Muscle of arm (tissue), 12 donors: ENCODE results near the gene RANBP3L. TPM values are rescaled to one million over a fixed set of nuclear protein-coding genes. Genes with fewer than 3 reads are reported as not detected.

ENCODE experiments used
- DNase-seq: peaks from one replicate; pipeline ENCODE4 v3.0.0-alpha.2; 2013
- polyA plus RNA-seq, 12 donors: library from polyadenylated mRNA; unstranded; fragments of 120-200 nt; gene quantifications; one replicate each; pipeline ENCODE4 v1.2.1, GENCODE V29; 2013; ENCODE audit not compliant: insufficient read length in 12 of 12

Gene RANBP3L
- polyA plus RNA-seq, 12 donors, result 0.22 to 0.86 (median 0.53) TPM; not detected in 2

DNA sequence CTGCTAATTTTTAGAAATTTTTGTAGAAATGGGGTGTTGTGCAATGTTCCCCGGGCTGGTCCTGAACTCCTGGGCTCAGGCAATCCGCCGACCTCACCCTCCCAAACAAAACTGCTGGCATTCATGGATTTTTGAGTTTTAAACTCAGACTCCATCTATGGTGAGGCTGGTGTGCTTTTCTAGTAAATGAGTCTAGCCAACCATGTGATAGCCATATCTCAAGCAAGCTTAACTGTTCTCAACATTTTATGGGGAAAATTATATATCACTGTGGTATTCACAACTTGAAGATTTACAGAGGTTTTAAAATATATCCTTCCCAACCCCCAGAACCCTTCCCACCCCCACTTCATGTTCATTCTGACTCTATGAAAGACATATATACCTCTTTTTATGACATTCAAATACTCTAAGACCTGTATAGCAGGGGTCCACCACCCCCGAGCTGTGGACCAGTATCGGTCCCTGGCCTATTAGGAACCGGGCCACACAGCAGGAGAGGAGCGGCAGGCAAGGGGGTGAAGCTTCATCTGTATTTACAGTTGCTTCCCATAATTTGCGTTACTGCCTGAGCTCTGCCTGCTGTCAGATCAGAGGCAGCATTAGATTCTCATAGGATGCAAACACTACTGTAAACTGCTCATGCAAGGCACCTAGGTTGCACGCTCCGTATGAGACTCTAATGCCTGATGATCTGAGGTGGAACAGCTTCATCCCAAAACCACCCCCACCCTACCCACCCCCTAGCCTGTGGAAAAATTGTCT is 55.5 kb downstream of the RANBP3L start:
- no peak for DNase-seq

- no peak for DNase-seq
Measured at GRCh38 chr5:36244076-36244475, 57.6 kb downstream of the RANBP3L start.

DNA sequence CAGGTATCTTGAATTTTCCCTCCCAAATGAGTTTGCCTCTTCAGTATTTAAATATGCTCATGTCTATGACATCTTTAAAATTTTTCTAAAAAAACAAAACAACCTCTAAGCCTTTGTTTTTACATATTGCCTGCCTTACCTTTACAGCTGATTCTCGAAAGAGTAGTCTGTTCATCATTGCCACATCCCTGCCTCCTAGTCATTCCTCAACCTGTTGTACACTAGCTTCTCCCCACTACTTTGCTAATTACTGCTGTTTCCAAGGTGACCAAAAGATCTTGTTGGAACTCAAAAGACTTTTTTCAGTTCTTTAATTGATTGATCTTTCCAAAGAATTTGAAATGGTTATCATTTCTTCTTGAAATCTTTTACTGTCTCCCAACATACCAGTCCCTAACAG is 58.0 kb downstream of the RANBP3L start:
- DNase-seq, result no peak

DNA sequence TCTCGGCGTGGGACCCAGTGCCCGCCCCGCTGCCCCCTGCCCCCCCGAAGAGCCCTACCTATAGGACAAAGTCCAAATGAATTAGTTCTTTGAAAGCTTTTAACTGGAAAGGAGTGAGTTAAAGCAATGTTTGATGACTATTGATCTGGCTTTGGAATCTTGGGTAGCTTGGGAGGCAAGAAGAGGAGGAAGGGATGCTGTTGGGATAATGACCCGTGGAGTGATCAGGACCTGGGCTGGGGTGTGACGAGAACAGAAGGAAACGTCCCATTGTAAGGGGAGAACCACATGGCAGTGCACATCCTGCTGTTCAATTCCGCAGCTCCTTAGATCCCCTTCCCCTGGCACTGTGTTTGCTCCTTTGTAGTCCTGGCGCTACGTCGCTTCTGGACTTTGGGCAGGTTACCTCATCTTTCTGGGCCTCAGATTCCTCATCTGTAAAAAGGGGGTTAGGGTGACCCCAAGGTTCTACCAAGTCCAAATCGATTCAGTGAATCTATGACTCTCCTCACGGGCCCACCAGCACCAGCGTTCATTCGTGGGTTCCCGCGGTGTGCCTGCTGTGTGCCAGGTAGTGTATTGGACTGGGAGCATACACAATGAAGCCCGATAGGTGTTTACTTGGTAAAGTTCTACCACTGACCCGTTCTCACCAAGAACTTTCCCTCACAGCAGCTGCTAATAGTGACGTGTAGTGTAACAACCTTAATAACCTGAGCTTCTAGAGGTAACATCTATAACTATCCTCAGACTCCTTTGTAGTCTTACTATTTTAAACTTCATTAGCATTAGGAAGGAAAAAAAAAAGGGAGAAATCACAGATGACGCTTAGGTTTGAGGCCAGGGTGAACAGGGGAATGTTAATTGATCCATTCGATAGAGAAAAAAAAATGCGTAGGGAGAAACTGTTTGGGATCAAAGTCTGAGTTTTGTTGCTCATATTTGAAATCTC is 58.9 kb downstream of the RANBP3L start:
- no peak for DNase-seq

GRCh38 chr5:36241631-36242533 is 59.8 kb downstream of the RANBP3L start, which contains the start of gene NADK2:
Gene NADK2 (minus strand): TSS chr5:36241925. CDS start chr5:36241798, 127 bp downstream.
- DNase-seq, result peak; percentile 98

DNA sequence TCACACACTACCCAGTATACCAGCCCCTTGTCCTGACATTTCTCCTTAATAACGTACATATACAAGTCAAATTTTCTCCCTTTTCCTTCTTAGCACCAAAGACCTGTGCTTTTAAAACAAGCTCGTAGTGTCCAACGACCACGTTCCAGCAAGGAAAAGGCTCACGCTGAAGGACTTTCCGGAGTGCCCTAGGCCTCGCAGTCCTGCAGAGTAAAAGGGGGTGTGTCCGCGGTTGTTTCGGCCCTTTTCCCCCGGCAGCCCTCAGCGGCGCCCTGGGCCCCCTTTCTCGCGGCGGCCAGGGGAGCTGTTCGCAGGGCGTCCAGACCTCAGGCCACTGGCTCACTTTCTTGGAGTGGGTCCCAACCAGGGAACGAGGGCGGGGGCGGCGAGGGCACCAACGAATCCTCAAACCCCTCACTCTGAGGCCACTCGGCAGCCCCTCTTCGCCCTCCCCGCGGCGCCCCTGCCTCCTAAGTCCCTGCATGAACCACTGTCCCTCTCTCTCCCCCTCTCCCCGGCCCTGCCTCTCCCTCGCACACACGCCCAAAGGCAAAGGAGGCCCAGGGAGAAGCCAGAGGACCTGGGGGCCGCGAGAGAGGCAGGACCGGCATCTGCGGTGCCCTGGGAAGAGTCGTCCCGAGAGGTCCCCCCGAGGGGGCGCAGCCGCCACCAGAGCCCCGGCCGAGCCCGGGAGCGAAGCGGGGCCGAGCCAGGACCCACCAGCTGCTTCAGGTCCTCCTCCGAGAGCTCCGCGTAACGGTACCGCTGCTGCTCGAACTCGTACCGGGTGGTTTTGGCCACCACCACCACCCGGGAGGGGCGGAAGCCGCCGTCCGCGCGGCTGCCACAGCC is 60.7 kb downstream of the RANBP3L start:
- peak; percentile 79 for DNase-seq

GRCh38 chr5:36239370-36240293 is 62.1 kb downstream of the RANBP3L start:
- no peak for DNase-seq

GRCh38 chr5:36238502-36239295 is 63.0 kb downstream of the RANBP3L start:
- DNase-seq, result no peak

DNA sequence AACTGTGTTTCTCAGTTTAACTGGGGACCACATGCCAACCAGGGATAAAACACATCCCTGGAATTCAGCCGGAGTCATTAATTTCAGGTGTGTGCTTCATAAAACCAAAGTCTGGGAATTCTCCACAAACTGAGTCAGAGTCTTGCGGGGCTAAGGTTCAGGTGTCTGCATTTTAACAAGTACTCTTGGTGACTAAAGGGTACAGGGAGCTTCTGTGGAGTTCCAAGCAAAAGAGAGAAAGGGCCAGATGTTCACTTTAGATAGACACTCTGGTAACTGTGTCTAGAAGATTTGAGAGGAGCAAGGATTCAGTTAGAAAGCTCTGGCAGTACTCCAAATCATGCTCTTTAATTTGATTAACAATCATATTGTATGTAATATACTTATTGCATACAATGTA is 64.0 kb downstream of the RANBP3L start:
- DNase-seq, result no peak

DNA sequence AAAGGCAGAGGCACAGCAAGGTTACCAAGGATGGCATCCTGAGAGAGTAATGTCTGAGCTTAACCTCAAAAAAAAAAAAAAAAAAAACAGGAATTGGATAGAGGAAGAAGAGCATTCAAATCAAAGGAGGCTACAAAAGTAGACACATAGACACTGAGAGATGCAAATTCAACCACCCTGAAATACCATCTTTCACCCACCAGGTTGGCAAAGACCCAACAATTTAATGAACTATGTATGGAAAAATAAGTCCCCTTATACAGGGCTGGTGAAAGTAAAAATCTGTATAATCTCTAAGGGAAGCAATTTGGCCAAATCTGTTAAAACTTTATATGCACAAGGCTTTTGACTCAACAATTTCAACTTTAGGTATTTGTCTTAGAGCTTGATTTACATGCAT is 64.9 kb downstream of the RANBP3L start:
- DNase-seq, result no peak

GRCh38 chr5:36232533-36232932 is 69.2 kb downstream of the RANBP3L start:
- no peak for DNase-seq

DNA sequence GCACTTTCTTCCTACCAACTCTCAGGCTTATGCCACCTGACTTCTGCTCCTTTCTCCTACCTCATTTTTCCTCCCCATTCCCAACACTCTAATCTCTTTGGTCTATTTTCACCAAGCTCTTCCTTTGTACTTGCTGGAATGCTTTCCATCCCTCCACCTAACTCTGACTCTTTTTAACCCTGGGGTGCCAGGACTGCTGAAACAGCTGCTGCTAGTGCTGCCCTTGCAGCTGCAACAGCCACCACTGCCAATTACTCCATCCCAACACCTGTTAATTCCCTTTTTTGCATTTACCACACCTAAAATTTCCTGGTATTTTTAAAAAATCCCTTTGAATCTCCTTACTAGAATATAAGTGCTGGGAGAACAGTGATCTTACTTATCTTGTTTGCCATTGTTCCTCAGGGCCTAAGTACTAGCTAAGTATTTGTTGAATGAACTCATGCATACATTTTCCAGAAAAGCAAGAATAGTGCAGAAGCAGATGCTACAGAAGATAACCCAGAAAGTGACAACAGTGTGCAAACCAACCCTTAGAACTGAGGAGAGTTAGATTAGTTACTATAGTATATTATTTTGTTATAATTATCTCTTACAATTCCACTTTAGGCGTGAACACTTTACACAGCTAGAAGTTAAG is 71.4 kb downstream of the RANBP3L start:
- DNase-seq, result no peak

GRCh38 chr5:36228505-36228904 is 73.2 kb downstream of the RANBP3L start:
- DNase-seq, result no peak

GRCh38 chr5:36227046-36227445 is 74.7 kb downstream of the RANBP3L start:
- no peak for DNase-seq

- DNase-seq, result no peak
Measured at GRCh38 chr5:36222620-36223019, 79.1 kb downstream of the RANBP3L start.

DNA sequence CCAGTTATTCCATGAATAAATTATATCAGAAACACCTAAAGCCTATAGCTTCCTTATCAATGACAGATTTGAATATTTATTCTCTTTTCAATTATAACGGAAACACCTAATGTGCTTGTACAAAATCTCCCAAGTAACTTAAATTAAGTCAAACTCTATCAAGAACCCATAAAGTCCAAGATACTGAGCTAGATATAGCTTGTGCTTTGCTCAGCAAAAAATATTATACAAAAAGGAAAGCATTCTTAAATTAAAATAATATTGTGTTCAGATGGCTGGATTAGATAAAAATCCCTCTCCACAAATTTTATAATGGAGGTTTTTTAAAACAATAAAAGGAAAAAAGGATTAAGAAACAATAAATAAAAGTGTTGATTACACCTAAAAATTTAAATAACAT is 83.7 kb downstream of the RANBP3L start:
- no peak for DNase-seq

DNA sequence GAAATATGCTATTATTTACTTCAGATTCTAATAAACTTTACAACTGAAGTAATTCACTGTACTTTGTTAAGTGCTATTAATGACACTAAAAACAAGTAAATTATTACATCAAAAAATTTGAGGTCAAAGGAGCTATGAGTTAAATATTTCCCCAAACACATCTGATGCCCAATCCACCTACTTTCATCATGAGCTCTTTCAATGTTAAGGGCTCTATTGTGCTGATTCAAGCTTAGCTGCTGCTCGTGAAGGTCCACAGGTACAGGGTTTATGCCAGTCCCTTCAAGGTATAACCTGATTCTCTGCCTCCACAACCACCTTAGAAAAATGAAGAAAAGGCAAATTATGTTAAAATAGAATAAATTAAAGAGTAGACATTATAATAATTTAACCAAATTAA is 84.1 kb downstream of the RANBP3L start:
- no peak for DNase-seq

DNA sequence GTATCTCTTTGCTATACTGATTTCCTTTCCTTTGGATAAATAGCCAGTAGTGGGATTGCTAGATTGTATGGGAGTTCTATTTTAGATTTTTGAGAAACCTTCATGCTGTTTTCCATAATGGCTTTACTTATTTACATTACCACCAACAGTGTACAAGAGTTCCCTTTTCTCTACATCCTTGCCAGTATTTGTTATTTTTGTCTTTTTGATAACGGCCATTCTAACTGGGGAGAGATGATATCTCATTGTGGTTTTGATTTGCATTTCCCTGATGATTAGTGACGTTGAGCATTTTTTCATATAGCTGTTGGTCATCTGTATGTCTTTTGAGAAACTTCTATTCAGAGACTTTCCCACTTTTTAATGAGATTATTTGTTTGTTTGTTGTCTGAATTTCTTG is 85.8 kb downstream of the RANBP3L start:
- DNase-seq, result no peak
